ENCODE results near the gene NHLRC2. TPM values are rescaled to one million over a fixed set of nuclear protein-coding genes. Genes with fewer than 3 reads are reported as not detected.

Gene NHLRC2
- total and polyA plus RNA-seq, 2 donors (not counting 1 experiment from before 2014, with no cell fraction given) = 5.7 to 59.8 TPM

- Histone ChIP-seq H3K79me2 (ENCODE audit: control insufficient read depth, insufficient read depth, low read length) (peaks cover 64% of the 10 kb centered on the region), H3K9me3 (ENCODE audit: control extremely low read depth in 1 of 3, control insufficient read depth in 2 of 3, insufficient read depth in 1 of 3, low read length in 2 of 3) (no peaks in the 10 kb centered on the region), H3K27ac (ENCODE audit: low read length in 2 of 2) (peak overlapping the region in 1 of 2 donors; percentile 51), H4K20me1 (ENCODE audit: control insufficient read depth, insufficient read depth, low read length, poor library complexity, severe bottlenecking) (no peaks in the 10 kb centered on the region), H2AFZ (ENCODE audit: insufficient read depth, low read depth, low read length, poor library complexity, severe bottlenecking) (no peak overlapping the region), H3K4me2 (replicated peaks; ENCODE audit: low read depth, low read length, poor library complexity, severe bottlenecking) (no peak overlapping the region), H3K4me3 (ENCODE audit: control extremely low read depth in 1 of 5, extremely low read depth in 1 of 5, insufficient read depth in 1 of 5, low read depth in 2 of 5, low read length in 4 of 5) (no peak overlapping the region), H3K4me1 (ENCODE audit: control insufficient read depth in 2 of 2, insufficient read depth in 2 of 2, low read length in 2 of 2) (peaks cover 23 to 40% of the 10 kb centered on the region in 2 donors), H3K36me3 (replicated peaks in 1 of 2; ENCODE audit: control extremely low read depth in 1 of 2, control insufficient read depth in 1 of 2, extremely low read depth in 1 of 2, insufficient read depth in 2 of 2, low read length in 1 of 2) (peaks cover 10 to 18% of the 10 kb centered on the region in 2 experiments), H3K27me3 (replicated peaks in 1 of 4; ENCODE audit: control extremely low read depth in 1 of 4, control insufficient read depth in 3 of 4, insufficient read depth in 4 of 4, low read length in 3 of 4) (no peaks in the 10 kb centered on the region), H3K9ac (ENCODE audit: low read length) (no peak overlapping the region)
- peaks cover 2% of the 10 kb centered on the region for H3K9me3 Mint-ChIP-seq (ENCODE audit: insufficient read depth)
- H3K27ac Mint-ChIP-seq = no peak overlapping the region
- H3K27me3 Mint-ChIP-seq = no peaks in the 10 kb centered on the region
- DNase-seq (no peak), ATAC-seq (ENCODE audit: low read depth) (no peak)
- CTCF ChIA-PET = no interaction called here
- no peak for TF ChIP-seq EZH2 (IDR thresholded peaks at IDR 0.05; ENCODE audit: borderline replicate concordance, insufficient read depth, low read depth, low read length, poor library complexity, severe bottlenecking)
- no peak for TF ChIP-seq CTCF (IDR thresholded peaks at IDR 0.05)
- H3K4me3 Mint-ChIP-seq = no peak overlapping the region
- POLR2A ChIA-PET = no interaction called here
- intact Hi-C loops (cut with micrococcal nuclease) = no loop called here
- peaks cover 54% of the 10 kb centered on the region for H3K4me1 Mint-ChIP-seq
Observed at GRCh38 chr10:113857210-113857609, 2.7 kb downstream of the NHLRC2 start.

GRCh38 chr10:113858541-113858940, 4.1 kb downstream of the NHLRC2 start:
- Mint-ChIP-seq H3K27ac (no peak overlapping the region), H3K4me1 (peaks cover 46% of the 10 kb centered on the region), H3K27me3 (no peaks in the 10 kb centered on the region), H3K9me3 (ENCODE audit: insufficient read depth) (peaks cover 2% of the 10 kb centered on the region), H3K4me3 (no peak overlapping the region)
- H3K9ac ChIP-seq (ENCODE audit: low read length) = no peak overlapping the region
- H3K4me1 ChIP-seq (ENCODE audit: control insufficient read depth in 2 of 2, insufficient read depth in 2 of 2, low read length in 2 of 2) = peaks cover 19 to 36% of the 10 kb centered on the region in 2 donors
- WGBS (ENCODE audit: insufficient coverage) = no CpG with 5 or more reads among the region's 2 CpGs
- ATAC-seq (ENCODE audit: low read depth) (no peak), DNase-seq (no peak)
- H3K27me3 ChIP-seq (replicated peaks in 1 of 4; ENCODE audit: control extremely low read depth in 1 of 4, control insufficient read depth in 3 of 4, insufficient read depth in 4 of 4, low read length in 3 of 4) = no peaks in the 10 kb centered on the region
- intact Hi-C loops (cut with micrococcal nuclease) = no loop called here
- CTCF ChIA-PET = no interaction called here
- POLR2A ChIA-PET = no interaction called here
- peak overlapping the region in 1 of 2 donors; percentile 21 for H3K27ac ChIP-seq (ENCODE audit: low read length in 2 of 2)
- peaks cover 64% of the 10 kb centered on the region for H3K79me2 ChIP-seq (ENCODE audit: control insufficient read depth, insufficient read depth, low read length)
- H4K20me1 ChIP-seq (ENCODE audit: control insufficient read depth, insufficient read depth, low read length, poor library complexity, severe bottlenecking) = no peaks in the 10 kb centered on the region
- H3K36me3 ChIP-seq (replicated peaks in 1 of 2; ENCODE audit: control extremely low read depth in 1 of 2, control insufficient read depth in 1 of 2, extremely low read depth in 1 of 2, insufficient read depth in 2 of 2, low read length in 1 of 2) = peaks cover 10 to 18% of the 10 kb centered on the region in 2 experiments
- no peak for TF ChIP-seq CTCF (IDR thresholded peaks at IDR 0.05)
- no peak for TF ChIP-seq EZH2 (IDR thresholded peaks at IDR 0.05; ENCODE audit: borderline replicate concordance, insufficient read depth, low read depth, low read length, poor library complexity, severe bottlenecking)
- no peak overlapping the region for H3K4me3 ChIP-seq (ENCODE audit: control extremely low read depth in 1 of 5, extremely low read depth in 1 of 5, insufficient read depth in 1 of 5, low read depth in 2 of 5, low read length in 4 of 5)
- no peaks in the 10 kb centered on the region for H3K9me3 ChIP-seq (ENCODE audit: control extremely low read depth in 1 of 3, control insufficient read depth in 2 of 3, insufficient read depth in 1 of 3, low read length in 2 of 3)
- no peak overlapping the region for H2AFZ ChIP-seq (ENCODE audit: insufficient read depth, low read depth, low read length, poor library complexity, severe bottlenecking)
- H3K4me2 ChIP-seq (replicated peaks; ENCODE audit: low read depth, low read length, poor library complexity, severe bottlenecking) = no peak overlapping the region

Data from B cell (primary cell).